ENCODE measurements around the gene MTMR6.
A peak's percentile ranks its signal among the peaks of the same experiment; 100 is the strongest.
"Not testable (repeated sequence)": the region's sequence is repeated elsewhere in the genome, so short reads cannot be mapped to it uniquely, and the experiment has no call there.

The MTMR6 gene

DNA sequence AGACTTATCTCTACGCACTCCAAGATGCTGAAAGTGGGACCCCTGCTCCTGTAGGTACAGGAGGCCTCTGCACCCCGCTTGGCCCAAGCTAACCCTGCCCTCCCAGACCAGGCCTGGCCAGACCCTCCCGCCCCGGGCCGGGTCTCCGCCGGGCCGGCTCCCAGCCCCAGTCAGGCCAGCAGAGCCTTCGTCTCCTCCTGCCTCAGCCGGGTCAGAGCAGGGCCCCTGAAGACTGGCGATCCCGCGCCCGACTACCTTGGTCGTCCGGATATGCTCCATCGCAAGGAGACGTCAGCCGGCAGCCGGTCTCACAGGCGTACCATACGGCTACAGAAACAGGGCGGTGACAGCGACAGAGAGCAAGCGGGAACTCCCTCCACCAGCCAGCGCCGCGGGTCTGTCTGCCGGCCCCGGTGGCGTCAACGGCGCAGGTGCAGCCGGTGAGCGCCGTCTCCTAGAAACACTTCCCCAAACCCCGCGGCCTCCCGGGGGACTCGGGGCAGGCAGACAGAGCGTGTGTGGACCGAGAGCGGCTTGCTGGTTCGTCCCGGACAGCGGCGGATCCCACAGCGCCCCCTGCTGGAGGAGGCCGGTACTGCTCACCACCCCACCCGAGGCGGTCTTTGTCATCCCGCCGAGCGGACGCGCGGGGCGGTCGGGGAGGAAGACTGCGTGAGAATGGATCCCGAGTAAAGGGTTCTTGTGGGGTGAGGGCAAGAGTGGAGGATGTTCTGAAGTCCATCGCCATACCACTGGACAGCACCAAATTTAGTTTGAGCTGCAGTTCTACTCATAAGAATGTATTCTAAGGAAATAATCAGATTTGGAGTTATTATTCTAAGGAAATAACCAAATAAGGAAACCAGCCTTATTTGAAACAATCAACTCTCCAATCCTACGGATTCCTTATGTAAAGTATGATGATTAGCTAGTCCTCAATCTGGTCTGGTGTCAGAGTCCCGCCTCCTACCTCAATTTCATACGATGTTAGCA lies at the start of gene MTMR6:
Gene MTMR6 (minus strand): TSS at position 520 of the 993 bp plus-strand sequence. CDS start 241 bp downstream, at position 279.
- peak; percentile 96 for DNase-seq

- no peak for DNase-seq
Observed at GRCh38 chr13:25335856-25336255, 48.6 kb upstream of the MTMR6 start.

DNA sequence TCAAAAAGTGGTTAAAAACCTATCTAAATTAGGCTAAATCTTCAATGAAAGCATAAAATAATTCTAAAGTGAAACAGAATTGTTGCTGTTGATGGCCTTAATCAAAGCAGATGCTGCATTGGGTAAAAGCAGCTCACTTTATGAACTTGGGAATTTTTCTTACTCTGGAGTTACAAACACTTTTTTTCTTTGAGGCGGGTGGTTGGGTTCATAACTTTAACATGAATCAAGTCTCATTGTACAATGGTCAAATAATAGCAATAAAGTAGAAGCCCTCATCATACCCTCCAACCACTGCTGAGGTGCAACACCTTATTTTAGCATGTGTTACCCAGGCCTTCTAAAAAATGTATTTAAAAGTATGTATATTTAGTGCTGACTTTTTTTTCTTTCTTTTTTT lies 43.3 kb upstream of the MTMR6 start:
- no peak for DNase-seq

- DNase-seq, result no peak
Observed at GRCh38 chr13:25329706-25330105, 42.4 kb upstream of the MTMR6 start.

- no peak for DNase-seq
Observed at GRCh38 chr13:25324100-25324499, 36.8 kb upstream of the MTMR6 start.

DNA sequence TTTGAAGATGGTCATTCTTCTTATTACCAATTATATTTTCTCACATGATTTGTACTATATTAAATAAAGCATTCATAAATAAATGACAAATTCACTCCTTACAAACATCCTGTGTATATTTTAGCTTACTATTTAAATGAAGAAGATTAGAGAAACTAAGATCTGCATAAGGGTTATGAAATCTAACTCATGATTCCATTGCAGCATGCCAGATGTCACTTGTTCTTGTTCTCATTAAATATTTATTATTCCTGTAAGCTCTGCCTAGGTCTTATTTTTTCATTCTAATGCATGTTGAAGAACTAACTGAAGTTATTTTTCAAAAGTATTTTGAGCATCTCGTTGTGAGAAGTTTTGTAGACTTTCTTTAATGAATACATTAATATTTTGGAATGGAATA lies 32.5 kb upstream of the MTMR6 start:
- DNase-seq, result no peak

DNA sequence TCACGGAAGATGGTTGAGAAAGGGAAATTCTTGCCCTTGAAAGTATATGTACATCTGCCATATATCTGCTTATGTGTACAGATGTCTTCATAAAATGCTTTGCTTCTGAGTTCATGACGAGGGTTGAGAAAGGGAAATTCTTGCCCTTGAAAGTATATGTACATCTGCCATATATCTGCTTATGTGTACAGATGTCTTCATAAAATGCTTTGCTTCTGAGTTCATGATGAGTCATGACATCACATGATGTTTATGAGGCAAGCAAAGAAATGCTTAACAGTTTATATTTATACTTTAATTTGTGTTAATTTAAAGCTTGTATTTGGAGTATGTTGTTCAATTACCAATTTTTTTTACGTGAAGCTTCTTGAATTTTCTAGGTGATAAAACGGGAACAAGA lies 31.7 kb upstream of the MTMR6 start:
- DNase-seq, result not testable (repeated sequence)

GRCh38 chr13:25310891-25311290 lies 23.6 kb upstream of the MTMR6 start:
- no peak for DNase-seq

DNA sequence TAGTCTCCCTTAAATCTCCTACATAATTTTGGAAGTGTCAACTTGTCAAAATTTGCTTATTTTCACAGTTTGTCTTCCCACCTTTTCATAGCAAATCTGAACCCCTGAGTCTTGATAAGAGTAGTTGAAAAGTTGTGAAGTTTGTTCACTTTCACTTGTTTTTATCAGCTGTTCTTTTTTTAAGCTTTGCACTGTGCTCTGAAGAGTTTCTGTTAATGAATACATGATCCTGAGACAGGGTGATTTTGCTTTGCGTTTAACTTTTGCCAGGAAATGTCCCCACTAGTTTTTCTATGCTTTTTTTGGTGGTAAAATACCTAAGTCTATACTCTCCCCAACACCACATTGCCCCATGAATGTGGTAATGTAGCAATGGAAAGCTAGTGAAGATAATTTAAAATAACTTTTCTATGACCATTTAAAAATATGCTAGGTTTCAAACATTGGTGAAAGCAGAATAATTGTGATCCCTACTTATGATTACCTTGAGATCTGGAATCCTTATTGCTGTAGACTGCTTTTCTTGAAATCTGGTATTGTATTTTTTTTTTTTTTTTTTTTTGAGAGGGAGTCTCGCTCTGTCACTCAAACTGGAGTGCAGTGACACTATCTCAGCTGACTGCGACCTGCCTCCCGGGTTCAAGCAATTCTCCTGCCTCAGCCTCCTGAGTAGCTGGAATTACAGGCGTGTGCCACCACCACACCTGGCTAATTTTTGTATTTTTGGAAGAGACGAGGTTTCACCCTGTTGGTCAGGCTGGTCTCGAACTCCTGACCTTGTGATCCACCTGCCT lies 19.6 kb upstream of the MTMR6 start:
- no peak for DNase-seq

DNA sequence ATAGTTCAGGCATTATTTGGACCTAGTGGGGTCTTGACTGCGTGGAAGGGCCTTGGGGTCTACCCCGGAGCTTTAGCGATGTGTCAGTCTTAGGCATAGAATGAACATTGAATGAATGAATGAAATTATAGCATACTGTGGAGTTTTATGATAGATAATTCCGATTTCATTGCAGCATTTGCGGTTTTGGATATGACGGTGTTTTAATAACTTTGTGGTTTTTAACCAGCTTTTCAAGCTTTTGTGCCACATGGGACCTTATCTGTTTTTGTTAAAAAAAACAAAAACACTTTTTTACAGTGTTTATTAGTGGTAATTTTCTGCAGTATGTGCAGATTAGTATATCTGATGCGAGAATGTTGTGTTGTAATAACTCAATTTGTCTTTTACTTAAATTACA lies 14.8 kb upstream of the MTMR6 start:
- no peak for DNase-seq

DNA sequence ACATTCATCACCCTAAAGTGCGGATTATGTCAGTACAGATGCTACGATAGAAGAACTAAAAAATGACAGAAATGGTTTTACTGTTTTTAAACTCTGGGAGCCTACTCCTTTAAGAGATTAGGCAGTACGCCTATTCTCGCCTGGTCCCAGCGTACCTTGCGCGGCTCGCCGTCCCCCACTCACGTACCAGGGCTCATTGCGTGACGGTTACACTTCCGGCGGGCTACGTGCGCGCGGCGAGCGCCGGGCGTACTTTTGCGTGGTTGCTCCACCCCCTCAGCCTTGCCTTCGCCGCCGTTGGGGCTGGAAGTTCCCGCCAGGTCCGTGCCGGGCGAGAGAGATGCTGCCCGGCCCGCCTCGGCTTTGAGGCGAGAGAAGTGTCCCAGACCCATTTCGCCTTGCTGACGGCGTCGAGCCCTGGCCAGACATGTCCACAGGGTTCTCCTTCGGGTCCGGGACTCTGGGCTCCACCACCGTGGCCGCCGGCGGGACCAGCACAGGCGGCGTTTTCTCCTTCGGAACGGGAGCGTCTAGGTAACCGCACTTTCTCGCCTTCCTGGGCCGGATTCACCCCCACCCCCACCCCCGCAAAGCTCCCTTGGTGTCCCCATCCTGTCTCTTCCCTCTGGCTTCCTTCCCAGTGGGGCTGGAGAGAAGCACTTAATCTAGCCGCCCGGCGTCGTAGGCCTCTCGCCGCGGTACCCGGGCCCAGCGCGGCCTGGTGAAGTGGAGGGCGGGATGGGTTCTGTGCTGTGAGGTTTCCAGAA lies 14.2 kb upstream of the MTMR6 start, which contains the start of gene NUP58:
Gene NUP58 (plus strand): TSS at position 279 of the 767 bp plus-strand sequence. CDS start 149 bp downstream, at position 428.
- DNase-seq, result peak; percentile 97

GRCh38 chr13:25300861-25301346 lies 13.6 kb upstream of the MTMR6 start:
- peak; percentile 77 for DNase-seq

DNA sequence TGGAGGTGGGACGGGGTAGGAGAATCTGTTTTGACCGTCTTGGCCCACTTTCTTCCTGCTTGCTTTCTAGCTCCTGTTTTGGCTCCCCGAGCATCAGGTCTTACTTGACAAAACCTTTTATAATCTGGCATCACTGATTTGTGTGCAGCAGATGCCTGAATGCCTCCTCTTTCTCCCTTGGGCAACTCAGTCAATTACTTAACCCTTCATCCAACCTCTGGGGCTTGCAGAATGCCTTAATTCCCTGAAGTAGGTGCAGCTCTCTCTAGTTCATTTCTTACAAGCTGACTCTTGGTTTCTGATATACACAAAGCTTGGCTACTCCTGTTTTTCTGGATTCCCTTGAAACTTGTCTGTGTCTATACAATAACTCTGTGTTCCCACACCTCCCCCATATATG lies 8.4 kb upstream of the MTMR6 start:
- no peak for DNase-seq

- DNase-seq, result no peak
Observed at GRCh38 chr13:25295228-25295627, 7.9 kb upstream of the MTMR6 start.

GRCh38 chr13:25292301-25292700 lies 5.0 kb upstream of the MTMR6 start:
- DNase-seq, result no peak

DNA sequence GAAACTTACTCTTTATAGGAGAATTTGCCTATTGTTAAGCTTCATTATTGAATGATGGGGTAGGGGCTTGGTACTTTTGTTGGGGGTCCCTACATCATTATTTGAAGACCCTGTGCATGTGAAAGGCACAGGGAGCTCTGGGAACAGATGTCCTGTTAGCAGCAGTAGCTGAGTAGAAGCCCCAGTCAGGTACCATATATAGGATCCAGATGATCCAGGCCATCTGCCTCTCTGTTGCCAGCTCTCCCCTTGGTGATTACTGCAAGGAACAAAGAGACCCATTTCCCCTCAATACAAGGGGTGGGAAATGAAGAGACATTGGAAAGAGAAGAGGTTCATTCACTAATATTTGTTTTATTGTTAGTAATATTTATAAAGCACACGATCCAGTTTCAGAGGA lies 4.4 kb upstream of the MTMR6 start:
- DNase-seq, result no peak

GRCh38 chr13:25288966-25289365 lies 1.7 kb upstream of the MTMR6 start:
- no peak for DNase-seq

GRCh38 chr13:25286308-25286968 lies 850 bp downstream of the MTMR6 start:
- peak; percentile 36 for DNase-seq

GRCh38 chr13:25281935-25282332 lies 5.4 kb downstream of the MTMR6 start:
- no peak for DNase-seq

DNA sequence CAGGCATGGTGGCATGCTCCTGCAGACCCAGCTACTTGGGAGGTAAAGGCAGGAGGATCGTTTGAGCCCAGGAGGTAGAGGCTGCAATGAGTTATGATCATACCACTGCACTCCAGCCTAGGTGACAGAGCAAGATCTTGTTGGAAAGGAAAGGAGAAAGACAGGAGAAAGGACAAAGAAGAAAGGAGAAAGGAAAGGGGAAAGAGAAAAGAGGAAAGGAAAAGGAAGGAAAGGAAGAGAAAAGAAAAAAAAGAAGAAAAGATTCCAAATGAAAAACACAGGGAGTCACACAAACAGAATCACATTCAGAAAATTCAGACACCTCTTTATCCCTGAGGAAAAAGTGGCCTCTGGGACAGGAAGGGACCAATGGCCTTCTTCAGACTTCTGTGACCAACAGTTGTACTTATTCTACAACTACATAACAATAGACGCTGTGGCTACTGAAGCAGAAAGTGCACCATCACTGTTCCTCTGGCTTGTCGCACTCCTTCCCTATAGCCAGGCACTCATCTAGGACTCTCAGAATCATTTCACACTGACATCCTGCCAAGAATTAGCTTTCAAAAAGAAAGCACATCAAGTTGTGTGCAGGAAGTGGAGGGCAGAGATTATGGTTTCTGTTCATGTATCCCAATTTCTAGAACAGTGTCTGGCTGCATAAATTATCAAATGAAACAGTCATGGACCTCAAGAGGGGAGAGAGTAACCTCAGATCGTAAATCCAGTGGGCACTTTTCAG lies 5.9 kb downstream of the MTMR6 start:
- DNase-seq, result no peak

DNA sequence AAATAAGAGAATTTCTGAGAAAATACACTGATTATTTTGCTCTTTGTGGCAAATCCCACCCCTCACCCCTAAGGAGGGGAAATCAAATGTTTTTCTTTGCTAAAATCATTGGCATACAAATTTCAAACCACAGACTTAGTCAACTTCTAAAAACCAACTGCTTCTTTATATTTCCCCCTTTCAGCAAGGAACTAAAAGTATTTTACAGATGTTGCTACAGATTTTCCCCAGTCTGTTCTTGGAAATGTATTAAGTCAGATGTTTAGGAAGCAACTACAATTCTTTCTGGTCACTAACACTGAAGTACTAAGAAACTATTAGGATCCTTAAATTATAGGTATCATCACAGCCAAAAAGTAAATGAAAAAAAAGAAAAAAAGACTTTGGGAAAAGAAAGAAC lies 6.9 kb downstream of the MTMR6 start:
- DNase-seq, result no peak
